GM12872 (cell line): ENCODE measurements around the gene PXYLP1.

Experiments
- CTCF ChIP-seq: IDR thresholded peaks from 3 replicates; pipeline ENCODE4 v1.5.1; 2011; ENCODE audit warnings: low read depth, mild to moderate bottlenecking, low read length, moderate library complexity; ENCODE audit not compliant: insufficient read depth

PXYLP1 gene

GRCh38 chr3:141268791-141269190 is 37.2 kb downstream of the PXYLP1 start:
- no peak for TF ChIP-seq CTCF

- TF ChIP-seq CTCF: no peak
Observed at GRCh38 chr3:141269961-141270360, 38.3 kb downstream of the PXYLP1 start.

- TF ChIP-seq CTCF: no peak
Observed at GRCh38 chr3:141271279-141272030, 39.8 kb downstream of the PXYLP1 start.

- no peak for TF ChIP-seq CTCF
Observed at GRCh38 chr3:141272906-141273662, 41.5 kb downstream of the PXYLP1 start.

- no peak for TF ChIP-seq CTCF
Observed at GRCh38 chr3:141273700-141274410, 42.2 kb downstream of the PXYLP1 start.

GRCh38 chr3:141274411-141275031 is 42.9 kb downstream of the PXYLP1 start:
- TF ChIP-seq CTCF: no peak

GRCh38 chr3:141275032-141275422 is 43.4 kb downstream of the PXYLP1 start:
- no peak for TF ChIP-seq CTCF
